ENCODE data around the gene PPP3CA. TPM values are rescaled to one million over a fixed set of nuclear protein-coding genes. Genes with fewer than 3 reads are reported as not detected.

PPP3CA gene
- total RNA-seq, 1 experiment from 2014 or later, result 133 TPM

DNA sequence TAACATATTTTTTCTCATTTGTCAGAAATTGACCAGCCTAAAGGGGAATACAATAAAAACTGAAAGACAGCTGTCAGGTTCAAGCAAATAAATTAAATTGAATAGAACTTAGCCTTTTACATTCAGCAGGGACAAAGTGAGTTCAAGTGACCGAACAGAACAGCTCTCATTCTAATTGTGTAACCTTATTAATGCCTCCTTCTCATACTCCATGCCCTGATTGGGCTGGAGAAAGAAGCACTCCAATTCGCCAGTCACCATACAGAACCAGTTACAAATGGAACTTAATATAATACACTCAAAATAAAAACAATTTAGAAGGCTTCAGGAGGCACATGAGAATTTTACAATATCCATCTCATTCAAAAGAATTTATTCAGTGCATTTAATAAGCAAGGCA is 8.0 kb downstream of the PPP3CA start:
- Histone ChIP-seq H3K27ac (ENCODE audit: low read depth, low read length) (no peak overlapping the region), H3K36me3 (ENCODE audit: control insufficient read depth in 1 of 2, insufficient read depth in 2 of 2, low read length in 2 of 2) (peaks cover 10 to 13% of the 10 kb centered on the region in 2 experiments; a peak in 3 of 4 replicates), H3K79me2 (ENCODE audit: insufficient read depth, low read length) (peaks cover 100% of the 10 kb centered on the region), H4K20me1 (ENCODE audit: insufficient read depth) (peaks cover 7% of the 10 kb centered on the region), H3K4me3 (replicated peaks in 1 of 2; ENCODE audit: low read depth in 1 of 2, low read length in 2 of 2) (no peak overlapping the region), H3K9ac (ENCODE audit: low read length) (no peak overlapping the region), H3K9me2 (ENCODE audit: insufficient read depth) (no peaks in the 10 kb centered on the region), H3K9me3 (ENCODE audit: control insufficient read depth in 1 of 2, insufficient read depth in 1 of 2, low read depth in 1 of 2, low read length in 2 of 2) (no peaks in the 10 kb centered on the region), H2AFZ (ENCODE audit: low read depth, low read length, poor library complexity, severe bottlenecking) (no peak overlapping the region), H3K4me1 (ENCODE audit: control insufficient read depth in 1 of 2, insufficient read depth in 2 of 2, low read length in 2 of 2) (peaks cover 0 to 15% of the 10 kb centered on the region in 2 experiments; a peak in 2 of 4 replicates), H3K4me2 (ENCODE audit: low read length) (no peak overlapping the region), H3K27me3 (ENCODE audit: insufficient read depth, low read length) (no peaks in the 10 kb centered on the region)
- TF ChIP-seq POLR2A (IDR thresholded peaks at IDR 0.05; ENCODE audit: borderline replicate concordance, extremely low read depth, insufficient read depth, insufficient read length) (no peak), SIN3A (IDR thresholded peaks at IDR 0.05; ENCODE audit: low read depth) (no peak), RAD21 (IDR thresholded peaks at IDR 0.05; ENCODE audit: low read depth) (no peak), JUND (IDR thresholded peaks at IDR 0.05) (no peak), ZFX (IDR thresholded peaks at IDR 0.05) (no peak), REST (IDR thresholded peaks at IDR 0.05; ENCODE audit: low read depth) (no peak), SRF (IDR thresholded peaks at IDR 0.05; ENCODE audit: low read depth) (no peak), ATF3 (IDR thresholded peaks at IDR 0.05) (no peak), ZNF274 (IDR thresholded peaks at IDR 0.05; ENCODE audit: low read depth, low read length) (no peak), YY1 (IDR thresholded peaks at IDR 0.05; ENCODE audit: extremely low read depth, insufficient replicate concordance, low read depth, low read length) (no peak), EGR1 (IDR thresholded peaks at IDR 0.05; ENCODE audit: low read depth) (no peak), TCF7L2 (IDR thresholded peaks at IDR 0.05; ENCODE audit: borderline replicate concordance, extremely low read depth, insufficient read depth, insufficient read length) (no peak), CEBPB (IDR thresholded peaks at IDR 0.05; ENCODE audit: low read depth) (no peak), MAX (IDR thresholded peaks at IDR 0.05) (no peak), EZH2 (IDR thresholded peaks at IDR 0.05) (no peak), ZBTB33 (IDR thresholded peaks at IDR 0.05; ENCODE audit: extremely low read depth, insufficient replicate concordance, low read length) (no peak), EZH2phosphoT487 (IDR thresholded peaks at IDR 0.05; ENCODE audit: borderline replicate concordance) (no peak)
- TF ChIP-seq, protein P1, sequence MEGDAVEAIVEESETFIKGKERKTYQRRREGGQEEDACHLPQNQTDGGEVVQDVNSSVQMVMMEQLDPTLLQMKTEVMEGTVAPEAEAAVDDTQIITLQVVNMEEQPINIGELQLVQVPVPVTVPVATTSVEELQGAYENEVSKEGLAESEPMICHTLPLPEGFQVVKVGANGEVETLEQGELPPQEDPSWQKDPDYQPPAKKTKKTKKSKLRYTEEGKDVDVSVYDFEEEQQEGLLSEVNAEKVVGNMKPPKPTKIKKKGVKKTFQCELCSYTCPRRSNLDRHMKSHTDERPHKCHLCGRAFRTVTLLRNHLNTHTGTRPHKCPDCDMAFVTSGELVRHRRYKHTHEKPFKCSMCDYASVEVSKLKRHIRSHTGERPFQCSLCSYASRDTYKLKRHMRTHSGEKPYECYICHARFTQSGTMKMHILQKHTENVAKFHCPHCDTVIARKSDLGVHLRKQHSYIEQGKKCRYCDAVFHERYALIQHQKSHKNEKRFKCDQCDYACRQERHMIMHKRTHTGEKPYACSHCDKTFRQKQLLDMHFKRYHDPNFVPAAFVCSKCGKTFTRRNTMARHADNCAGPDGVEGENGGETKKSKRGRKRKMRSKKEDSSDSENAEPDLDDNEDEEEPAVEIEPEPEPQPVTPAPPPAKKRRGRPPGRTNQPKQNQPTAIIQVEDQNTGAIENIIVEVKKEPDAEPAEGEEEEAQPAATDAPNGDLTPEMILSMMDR (IDR thresholded peaks at IDR 0.05 in 2 of 3, conservative IDR thresholded peaks at IDR 0.05 in 1 of 3; ENCODE audit: borderline replicate concordance in 1 of 3, insufficient read depth in 1 of 3, low read depth in 2 of 3, low read length in 2 of 3), result no peak
- ATAC-seq (no peak), DNase-seq (ENCODE audit: low read depth, low spot score) (no peak)
- BruUV-seq (replicated peaks), result no TSS peak
- POLR2A ChIA-PET, result no interaction called here
- CTCF ChIA-PET, result no interaction called here
- RAD21 ChIA-PET (ENCODE audit: low non-redundant PET in 1 of 2, low total read pairs in 2 of 2, uncharacterized antibody in 2 of 2, unreplicated experiment in 2 of 2), result no interaction called here
- intact Hi-C loops (cut with micrococcal nuclease), result no loop called here

All from HCT116 (cell line).